Measurements from ENCODE around the gene PTPRR.

PTPRR gene

GRCh38 chr12:70918321-70918720 is 2.2 kb downstream of the PTPRR start:
- DNase-seq (ENCODE audit: low spot score), result no peak

DNA sequence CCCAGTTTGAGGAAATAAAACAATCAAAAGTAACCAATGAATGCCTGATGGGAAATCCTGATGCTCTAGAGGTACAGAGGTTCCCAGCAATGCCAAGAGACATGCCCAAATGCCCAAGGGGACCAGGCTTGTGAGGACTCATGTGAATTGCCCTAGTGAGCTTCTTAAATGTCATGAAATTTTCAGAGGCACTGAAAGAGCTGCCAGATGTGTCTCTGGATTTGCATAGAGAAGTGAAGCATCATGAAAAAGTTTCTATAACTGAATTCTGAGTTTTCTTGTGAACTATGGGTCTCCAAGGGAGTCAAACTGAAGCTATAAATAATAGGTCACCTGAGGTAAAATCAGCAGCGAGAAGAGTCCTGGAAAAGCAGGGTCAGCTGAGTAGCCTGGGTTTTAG is 9.9 kb downstream of the PTPRR start:
- DNase-seq (ENCODE audit: low spot score), result no peak

- DNase-seq (ENCODE audit: low spot score), result no peak
These were observed 11.6 kb downstream of the PTPRR start for GRCh38 chr12:70908978-70909377.

- DNase-seq (ENCODE audit: low spot score), result no peak
These were observed 13.1 kb downstream of the PTPRR start for GRCh38 chr12:70907412-70907811.

DNA sequence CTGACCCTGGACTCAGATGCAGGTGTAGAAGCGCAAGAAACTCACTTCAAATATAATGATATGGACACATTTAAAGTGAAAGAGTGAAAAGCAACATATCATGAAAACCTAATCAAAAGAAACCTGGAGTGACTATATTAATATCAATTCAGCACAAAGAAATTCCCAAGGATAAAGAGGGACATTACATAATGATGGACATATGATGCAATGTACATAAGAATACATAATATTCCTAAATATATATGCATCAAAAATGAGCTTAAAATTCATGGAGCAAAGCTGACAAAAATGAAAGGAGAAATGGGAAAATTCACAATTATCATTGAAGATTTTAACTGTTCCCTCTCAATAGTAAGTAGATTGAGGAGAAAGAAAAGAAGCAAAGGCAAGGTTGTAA is 24.6 kb downstream of the PTPRR start:
- DNase-seq (ENCODE audit: low spot score), result no peak

GRCh38 chr12:70892593-70892992 is 27.9 kb downstream of the PTPRR start:
- DNase-seq (ENCODE audit: low spot score), result no peak

GRCh38 chr12:70890895-70891832 is 29.4 kb downstream of the PTPRR start:
- no peak for DNase-seq (ENCODE audit: low spot score)

DNA sequence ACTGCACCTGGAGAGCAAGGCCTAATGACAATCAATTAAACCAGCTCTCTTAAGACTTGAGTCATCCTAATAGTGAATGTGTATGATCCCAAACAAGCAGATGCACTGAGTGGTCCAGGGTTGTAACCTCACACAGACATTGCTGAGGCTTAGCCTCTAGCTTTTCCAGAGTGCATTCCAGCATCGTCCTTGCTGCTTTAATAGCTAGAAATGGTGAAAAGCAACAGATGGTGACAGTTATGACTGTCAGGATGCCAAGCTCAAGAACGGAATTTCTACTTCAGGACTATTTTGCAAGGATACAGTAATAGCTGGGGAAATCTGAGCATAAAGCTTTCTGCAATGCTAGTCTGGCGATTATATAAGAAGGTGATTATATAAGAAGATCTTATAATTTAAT is 34.6 kb downstream of the PTPRR start:
- DNase-seq (ENCODE audit: low spot score), result no peak

DNA sequence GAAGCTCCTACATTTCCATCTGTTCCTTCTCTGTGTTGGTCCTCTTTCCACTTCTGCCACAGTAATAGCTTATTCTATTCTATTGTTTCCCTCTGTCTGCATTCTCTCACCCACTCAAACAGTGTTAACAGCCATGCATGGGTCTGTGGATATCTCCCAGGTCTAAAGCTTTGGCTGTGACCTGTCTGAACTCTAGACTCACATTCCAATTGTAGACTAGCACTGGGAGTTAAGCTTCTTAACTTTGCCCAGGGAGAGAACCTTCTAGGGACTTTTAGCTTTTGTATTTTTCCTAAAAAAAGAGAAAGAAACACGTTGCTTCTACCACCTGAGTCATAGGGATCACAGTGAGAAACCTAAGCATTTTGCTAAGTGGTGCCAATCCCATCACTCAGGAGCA is 36.7 kb downstream of the PTPRR start:
- no peak for DNase-seq (ENCODE audit: low spot score)

DNA sequence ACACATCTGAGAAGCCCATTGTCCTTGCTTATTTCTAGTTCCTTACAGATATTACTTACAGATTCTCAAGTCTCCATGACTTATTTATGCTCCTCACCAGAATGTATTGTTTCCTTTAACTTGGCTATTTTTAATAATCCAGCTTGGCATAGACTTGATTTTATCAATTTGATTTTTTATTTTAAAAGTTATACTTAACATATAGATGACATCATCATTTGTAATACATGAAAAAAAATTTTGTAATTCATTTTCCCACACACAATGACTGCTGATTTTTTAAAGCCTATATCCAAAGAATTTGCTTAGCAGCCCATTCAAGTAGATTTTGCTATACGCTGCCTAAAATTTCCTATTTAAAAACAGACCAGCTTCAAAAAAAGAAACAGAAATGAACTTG is 39.8 kb downstream of the PTPRR start:
- DNase-seq (ENCODE audit: low spot score), result no peak

DNA sequence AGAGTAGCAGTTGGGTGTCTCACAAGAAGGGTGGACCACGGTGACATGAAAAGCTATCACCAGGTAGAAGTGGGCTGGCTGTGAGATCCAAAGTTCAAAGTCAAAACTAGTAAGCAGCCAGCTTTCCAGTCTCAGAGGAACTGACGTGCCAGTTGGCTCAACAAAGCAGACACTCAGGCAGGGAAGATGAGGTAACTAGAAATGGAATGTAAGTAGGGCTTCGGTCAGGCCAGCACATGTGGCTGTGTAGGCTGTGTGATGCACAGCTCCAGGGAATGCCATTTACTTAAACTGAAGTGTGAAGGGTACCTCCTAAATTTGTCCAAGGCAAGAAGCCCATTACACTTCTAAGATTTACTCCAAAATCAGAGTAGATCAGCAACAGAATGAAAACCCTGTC is 43.6 kb downstream of the PTPRR start:
- DNase-seq (ENCODE audit: low spot score), result no peak

DNA sequence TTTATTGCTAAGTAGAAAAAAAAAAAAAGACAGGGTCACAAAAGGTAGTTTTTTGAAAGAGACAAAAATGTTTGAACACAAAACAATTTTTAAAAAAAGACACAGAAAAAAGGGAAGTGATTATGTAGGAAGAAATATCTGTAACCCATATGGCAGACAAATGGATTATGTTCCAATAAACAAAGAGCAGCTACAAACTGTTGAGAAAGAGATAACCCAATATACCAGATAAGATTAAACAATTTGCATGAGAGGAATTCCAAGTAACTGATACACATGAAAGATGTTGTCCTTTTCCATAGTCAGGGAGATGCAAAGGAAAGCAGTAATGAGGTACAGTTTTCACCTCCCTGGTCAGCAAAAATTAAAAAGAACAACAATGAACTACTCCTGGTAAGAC is 44.9 kb downstream of the PTPRR start:
- no peak for DNase-seq (ENCODE audit: low spot score)

DNA sequence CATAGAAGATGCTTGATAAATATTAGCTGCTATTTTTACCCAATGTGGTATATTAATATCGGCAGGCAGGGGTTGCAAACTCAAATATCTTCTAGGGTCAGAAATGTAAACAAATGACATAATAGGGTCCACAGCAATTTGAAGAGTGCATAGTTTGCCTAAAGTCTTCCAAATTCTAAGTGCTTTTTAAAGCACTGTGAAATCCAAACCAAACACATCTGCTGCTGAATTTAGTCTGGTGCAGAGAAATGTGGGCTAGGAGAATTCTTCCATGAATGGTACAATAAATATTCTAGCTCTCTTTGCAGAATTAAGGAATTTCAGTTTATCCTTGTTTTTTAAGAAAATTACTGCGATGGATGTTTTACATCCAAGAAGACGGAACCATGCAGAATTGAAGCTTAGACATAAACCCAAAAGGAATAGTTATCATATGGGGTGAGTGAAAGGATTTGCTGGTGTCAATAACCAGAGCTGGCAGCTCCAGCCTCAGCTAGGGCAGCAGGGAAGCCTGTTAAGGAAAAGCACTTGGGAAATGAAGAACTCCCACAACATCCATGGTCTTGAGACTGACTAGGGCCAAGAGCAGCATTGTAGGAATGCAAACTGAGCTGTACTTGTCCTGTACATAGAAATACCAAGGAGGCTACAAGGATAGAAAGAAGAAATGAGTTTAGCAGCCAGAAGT is 65.5 kb downstream of the PTPRR start:
- DNase-seq (ENCODE audit: low spot score), result no peak

DNA sequence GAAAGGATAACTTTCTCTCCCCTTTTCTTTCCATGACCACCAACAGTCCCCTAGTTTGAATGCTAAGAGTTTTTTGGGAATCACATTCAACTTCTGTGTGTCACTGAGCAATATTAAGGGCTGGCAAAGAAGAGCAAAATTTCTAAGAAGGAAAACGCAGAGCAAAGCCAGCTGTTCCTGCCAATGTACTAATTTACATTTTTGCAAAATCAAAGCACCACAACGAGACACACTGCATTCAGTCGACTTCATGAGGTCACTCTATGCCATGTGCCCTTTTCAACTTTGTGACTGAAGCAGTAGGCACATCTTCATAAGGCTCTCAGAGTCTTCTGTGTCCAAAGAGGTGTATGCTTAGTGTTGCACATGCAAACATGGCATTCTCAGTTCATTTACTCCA is 66.4 kb downstream of the PTPRR start:
- no peak for DNase-seq (ENCODE audit: low spot score)

DNA sequence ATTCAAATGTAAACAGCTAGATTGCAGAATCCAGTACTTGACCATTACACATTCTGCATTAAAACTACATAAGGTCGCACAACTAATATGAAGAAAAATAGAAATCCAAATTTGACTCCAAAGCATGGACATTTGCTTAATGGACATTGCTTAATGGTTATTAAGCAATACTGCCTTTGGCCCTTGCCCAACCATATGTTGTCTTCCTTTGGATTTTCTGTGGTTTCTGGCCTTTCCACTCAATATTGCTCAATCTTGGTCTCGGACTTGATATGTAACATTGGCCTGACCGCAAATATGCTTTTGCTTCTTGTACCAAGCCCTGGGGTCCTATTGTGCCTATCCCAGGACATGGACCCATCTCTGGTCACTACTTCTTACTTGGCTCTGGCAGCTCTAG is 67.2 kb downstream of the PTPRR start:
- DNase-seq (ENCODE audit: low spot score), result no peak

GRCh38 chr12:70852416-70853150 is 68.0 kb downstream of the PTPRR start:
- no peak for DNase-seq (ENCODE audit: low spot score)

- no peak for DNase-seq (ENCODE audit: low spot score)
These were observed 71.1 kb downstream of the PTPRR start for GRCh38 chr12:70849265-70849960.

DNA sequence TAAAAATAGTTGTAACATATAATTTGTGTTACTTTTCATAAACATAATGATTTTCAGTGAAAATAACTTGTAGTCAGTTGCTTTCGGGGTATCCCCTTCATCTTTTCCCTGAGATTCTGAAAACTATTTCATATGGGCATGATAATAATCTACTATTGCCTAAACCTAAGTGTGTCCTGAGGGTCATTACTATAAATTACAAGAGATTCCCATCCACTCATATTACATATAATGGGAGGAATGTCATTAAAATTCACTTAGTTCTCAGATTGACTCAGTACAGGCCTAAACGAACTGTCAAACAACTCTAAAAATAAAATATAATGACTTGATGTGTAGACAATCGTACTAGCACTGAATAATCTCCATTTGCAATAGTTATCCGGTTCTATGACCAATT is 72.7 kb downstream of the PTPRR start:
- no peak for DNase-seq (ENCODE audit: low spot score)

DNA sequence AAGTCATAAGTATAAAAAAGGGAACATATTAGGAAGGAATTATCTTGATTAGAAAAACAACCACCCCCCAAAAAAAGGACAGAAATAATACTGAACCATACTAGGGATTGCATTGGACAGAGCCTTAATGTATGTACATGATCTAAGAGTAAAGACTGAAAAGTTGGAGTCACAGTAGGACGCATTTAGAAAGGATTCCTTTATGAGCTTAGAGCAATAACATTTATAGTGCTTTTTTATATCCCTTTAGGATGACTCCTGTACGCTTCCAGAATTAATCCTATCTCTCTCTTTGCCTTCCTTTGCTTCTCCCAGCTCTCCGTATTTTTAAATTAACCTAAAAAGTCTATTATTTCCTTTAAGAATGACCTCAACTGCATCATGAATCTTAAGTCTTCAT is 75.3 kb downstream of the PTPRR start:
- DNase-seq (ENCODE audit: low spot score), result no peak

DNA sequence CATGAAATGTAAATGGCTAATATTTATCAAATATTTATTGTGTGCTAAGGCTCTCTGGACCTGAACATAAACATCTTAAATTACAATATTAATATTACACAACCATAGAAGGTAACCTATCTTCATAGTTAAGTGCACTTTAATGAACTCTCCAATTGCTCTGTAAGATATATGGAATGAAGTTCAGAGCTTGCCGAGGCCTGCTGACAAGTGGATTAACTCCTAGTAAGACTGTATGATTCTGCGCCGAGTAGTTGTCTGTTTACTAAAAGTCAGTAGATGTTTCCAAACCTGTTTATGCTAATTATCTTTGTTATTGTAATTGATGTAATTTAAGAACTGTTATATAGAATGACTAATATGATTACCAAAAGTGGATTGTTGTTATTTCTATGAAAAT is 77.2 kb downstream of the PTPRR start:
- DNase-seq (ENCODE audit: low spot score), result no peak

- no peak for DNase-seq (ENCODE audit: low spot score)
These were observed 77.6 kb downstream of the PTPRR start for GRCh38 chr12:70842942-70843341.

- no peak for DNase-seq (ENCODE audit: low spot score)
These were observed 78.4 kb downstream of the PTPRR start for GRCh38 chr12:70842136-70842535.
